Endothelial cell of umbilical vein (primary cell): ENCODE results near the gene TBC1D9B. TPM values are rescaled to one million over a fixed set of nuclear protein-coding genes. Genes with fewer than 3 reads are reported as not detected.

Experiments used
- BruUV-seq: library from RNA; stranded (reverse); fragments of 400-500 nt; replicated peaks from 2 replicates; lab custom pipeline; 2021; lab: Mats Ljungman, UMichigan
- CTCF ChIA-PET: fragments of 300-600, 350-600 bp; sonication (Branson Sonifier 250); formaldehyde crosslinking; loops from one replicate; lab custom pipeline; 2021; ENCODE audit warnings: antibody characterized with exemption, inconsistent platforms; lab: Charles Lee
- POLR2A ChIA-PET: fragments of 300-600, 350-600 bp; sonication (Branson Sonifier 250); formaldehyde crosslinking; loops from one replicate; lab custom pipeline; 2021; ENCODE audit warnings: antibody characterized with exemption, inconsistent platforms; lab: Charles Lee
- DNase-seq: peaks from one replicate; pipeline ENCODE4 v3.0.0-alpha.2; 2011; ENCODE audit warnings: low read depth, low spot score
- FAIRE-seq: peaks from 2 replicates; lab custom pipeline; 2011; peaks lifted over from hg19 to GRCh38; lab: Jason Lieb, UNC
- H2AFZ ChIP-seq: 2 replicates; pipeline ENCODE4 v1.6.0; 2012; ENCODE audit warnings: low read depth, low read length, control low read depth, inconsistent platforms
- H3K27ac ChIP-seq: 2 replicates; pipeline ENCODE4 v1.5.1; 2011; ENCODE audit warnings: low read depth, mild to moderate bottlenecking, control low read depth, low read length, moderate library complexity; ENCODE audit not compliant: insufficient read depth
- H3K27me3 ChIP-seq, 2 experiments: 2 replicates each; pipeline versions ENCODE4 v1.6.0 to v1.6.1; 2011; ENCODE audit warnings: low read length in 2 of 2, mixed read lengths in 1 of 2; ENCODE audit not compliant: control insufficient read depth in 2 of 2, insufficient read depth in 2 of 2
- H3K36me3 ChIP-seq, 2 experiments: 2 replicates in 1 of 2; 3 replicates in 1 of 2; pipeline ENCODE4 v1.5.1; 2011; ENCODE audit warnings: low read length in 2 of 2, mild to moderate bottlenecking in 1 of 2, moderate library complexity in 1 of 2; ENCODE audit not compliant: control insufficient read depth in 2 of 2, insufficient read depth in 2 of 2; ENCODE audit errors: extremely low read depth in 1 of 2
- H3K4me1 ChIP-seq: 3 replicates; pipeline ENCODE4 v1.5.1; 2011; ENCODE audit warnings: mild to moderate bottlenecking, low read length; ENCODE audit not compliant: control insufficient read depth, insufficient read depth; ENCODE audit errors: extremely low read depth
- H3K4me2 ChIP-seq: 2 replicates; pipeline ENCODE4 v1.6.1; 2011; ENCODE audit warnings: low read length, control low read depth, mixed read lengths; ENCODE audit not compliant: insufficient read depth
- H3K4me3 ChIP-seq, 3 experiments: fragments of 200-600 bp in 1 of 3; sonication (generic), shearing (Covaris generic) in 1 of 3; replicated peaks in 1 of 3; 2 replicates each; pipeline ENCODE4 v1.5.1; 2011 to 2016; ENCODE audit warnings: control low read depth in 3 of 3, low read length in 3 of 3, mild to moderate bottlenecking in 2 of 3, inconsistent platforms in 1 of 3, low read depth in 1 of 3, moderate library complexity in 1 of 3; ENCODE audit not compliant: insufficient read depth in 1 of 3
- H3K79me2 ChIP-seq: 2 replicates; pipeline ENCODE4 v1.6.0; 2012; ENCODE audit warnings: low read length, inconsistent platforms; ENCODE audit not compliant: control insufficient read depth, insufficient read depth
- H3K9ac ChIP-seq: replicated peaks from 2 replicates; pipeline ENCODE3; 2011; ENCODE audit warnings: low read length, control low read depth; ENCODE audit not compliant: insufficient read depth; ENCODE audit errors: extremely low read depth
- H3K9me1 ChIP-seq: replicated peaks from 3 replicates; pipeline ENCODE4 v1.6.0; 2011; ENCODE audit warnings: mild to moderate bottlenecking, low read length; ENCODE audit not compliant: control insufficient read depth, insufficient read depth; ENCODE audit errors: extremely low read depth
- H3K9me3 ChIP-seq: replicated peaks from 2 replicates; pipeline ENCODE4 v1.5.1; 2012; ENCODE audit warnings: low read length, inconsistent platforms; ENCODE audit not compliant: control insufficient read depth, insufficient read depth
- H4K20me1 ChIP-seq: replicated peaks from 2 replicates; pipeline ENCODE3; 2011; ENCODE audit warnings: mild to moderate bottlenecking, low read length; ENCODE audit not compliant: control insufficient read depth, insufficient read depth; ENCODE audit errors: extremely low read depth
- EZH2 ChIP-seq: IDR thresholded peaks from 2 replicates; pipeline ENCODE4 v1.6.1; 2012; ENCODE audit warnings: borderline replicate concordance, low read depth, mild to moderate bottlenecking, moderate library complexity, low read length, inconsistent platforms; ENCODE audit not compliant: severe bottlenecking
- FOS ChIP-seq: IDR thresholded peaks from 2 replicates; pipeline ENCODE4 v1.6.1; 2011; ENCODE audit warnings: mild to moderate bottlenecking, low read length, moderate library complexity, borderline replicate concordance; ENCODE audit not compliant: insufficient read depth
- GATA2 ChIP-seq: IDR thresholded peaks from 2 replicates; pipeline ENCODE4 v1.7.0; 2011; ENCODE audit warnings: low read depth, mild to moderate bottlenecking, moderate library complexity, mixed read lengths, low read length; ENCODE audit not compliant: insufficient read length, insufficient read depth
- dilution Hi-C: fragments of 300-500 bp; cut with MboI; formaldehyde crosslinking; loops from one replicate; pipeline ENCODE4 v1.15.0; 2019; ENCODE audit warnings: low sequenced_read_pairs; ENCODE audit not compliant: extremely low pct_ligation_motif_present
- intact Hi-C: fragments of 100-400 bp; cut with micrococcal nuclease; formaldehyde crosslinking; loops from one replicate; pipeline ENCODE4 v1.10.0; 2022
- polyA plus RNA-seq, 4 experiments: library from polyadenylated mRNA; depleted of rRNA in 3 of 4; stranded (reverse) in 3 of 4; unstranded in 1 of 4; fragments of >200 nt; gene quantifications; 2 replicates each; pipeline versions ENCODE4 v1.2.1 to v1.2.3, GENCODE V29; 2011 to 2012; ENCODE audit warnings: missing spikeins in 1 of 4
- total RNA-seq: library from RNA; stranded (reverse); gene quantifications from 2 replicates; pipeline ENCODE4 v1.2.3, GENCODE V29; 2021

TBC1D9B gene
- total and polyA plus RNA-seq, 2 donors (not counting 3 experiments of a cell fraction or from before 2014, with no cell fraction given): 82.8 to 150 TPM

GRCh38 chr5:179906294-179906794, 1.4 kb downstream of the TBC1D9B start:
- no peaks in the 10 kb centered on the region for H4K20me1 ChIP-seq
- TF ChIP-seq FOS: no peak
- no peak for TF ChIP-seq GATA2
- ChIA-PET CTCF (interaction anchor here (0.6 to 1.2 kb wide), 4 partner anchors 18 to 1670 kb away, joined by 3 to 5 read pairs (median 4); no protein-coding TSS in a partner anchor), POLR2A (interaction anchor here (0.6 kb wide), 1 partner anchor 141 kb away, joined by 4 read pairs; no protein-coding TSS in a partner anchor)
- H3K36me3 ChIP-seq: peaks cover 5 to 16% of the 10 kb centered on the region in 2 experiments
- no peaks in the 10 kb centered on the region for H3K9me3 ChIP-seq
- peaks cover 26% of the 10 kb centered on the region for H3K79me2 ChIP-seq
- peak overlapping the region in 2 of 3 experiments; percentile 48 to 51 for H3K4me3 ChIP-seq
- H3K9ac ChIP-seq: no peak overlapping the region
- H3K9me1 ChIP-seq: no peaks in the 10 kb centered on the region
- dilution Hi-C loops (no loop called here), intact Hi-C loops (loop anchor here (2.0 kb wide), 1 partner anchor 104 kb away; no protein-coding TSS in a partner anchor)
- H3K27ac ChIP-seq: no peak overlapping the region
- DNase-seq: no peak
- no peak for FAIRE-seq
- peak overlapping the region; percentile 58 for H3K4me2 ChIP-seq
- no peaks in the 10 kb centered on the region for H3K27me3 ChIP-seq
- H3K4me1 ChIP-seq: peaks cover 29% of the 10 kb centered on the region
- no peak overlapping the region for H2AFZ ChIP-seq
- TSS peak; percentile 28 for BruUV-seq

- H3K79me2 ChIP-seq: peaks cover 26% of the 10 kb centered on the region
Observed at GRCh38 chr5:179905161-179905560, 2.5 kb downstream of the TBC1D9B start.

More at GRCh38 chr5:179905161-179905560, 2.5 kb downstream of the TBC1D9B start:
- H2AFZ ChIP-seq: no peak overlapping the region
- ChIA-PET CTCF (interaction anchor here (1.4 to 1.6 kb wide), 2 partner anchors 103 to 186 kb away, joined by 3 to 4 read pairs; no protein-coding TSS in a partner anchor), POLR2A (no interaction called here)
- no peaks in the 10 kb centered on the region for H3K27me3 ChIP-seq
- peak overlapping the region; percentile 3 for H3K9ac ChIP-seq
- H3K4me1 ChIP-seq: peaks cover 29% of the 10 kb centered on the region
- H4K20me1 ChIP-seq: no peaks in the 10 kb centered on the region
- no peaks in the 10 kb centered on the region for H3K9me1 ChIP-seq
- H3K4me2 ChIP-seq: peak overlapping the region; percentile 69
- dilution Hi-C loops (no loop called here), intact Hi-C loops (loop anchor here (1.0 kb wide), 3 partner anchors 35 to 173 kb away; partner anchors contain the start of gene MAML1)
- H3K9me3 ChIP-seq: no peaks in the 10 kb centered on the region
- BruUV-seq: no TSS peak
- H3K27ac ChIP-seq: peak overlapping the region; percentile 50
- TF ChIP-seq EZH2 (no peak), FOS (peak; percentile 14)
- FAIRE-seq (no peak), DNase-seq (peak; percentile 64)
- peaks cover 5 to 16% of the 10 kb centered on the region in 2 experiments for H3K36me3 ChIP-seq
- peak overlapping the region in 1 of 3 experiments; percentile 32 for H3K4me3 ChIP-seq
